Testis (tissue), 3 donors: Measurements from ENCODE around the gene MLXIP. TPM values are rescaled to one million over a fixed set of nuclear protein-coding genes. Genes with fewer than 3 reads are reported as not detected.
A peak's percentile ranks its signal among the peaks of the same experiment; 100 is the strongest.

ENCODE experiments used
- DNase-seq: peaks from one replicate; pipeline ENCODE4 v3.0.0-alpha.2; 2019
- H3K27ac ChIP-seq, 2 donors: fragments of 200-600 bp; sonication (generic); one replicate each; pipeline ENCODE4 v1.5.1; 2019
- H3K27me3 ChIP-seq: fragments of 200-600 bp; sonication (generic); one replicate; pipeline ENCODE4 v1.5.1; 2019
- H3K36me3 ChIP-seq: fragments of 200-600 bp; sonication (generic); one replicate; pipeline ENCODE4 v1.5.1; 2017; ENCODE audit warnings: low read depth; ENCODE audit errors: missing control alignments
- H3K4me1 ChIP-seq: fragments of 200-600 bp; sonication (generic); one replicate; pipeline ENCODE4 v1.5.1; 2019
- H3K4me3 ChIP-seq, 2 donors: fragments of 200-600 bp; sonication (generic); one replicate each; pipeline ENCODE4 v1.5.1; 2017 to 2019
- H3K9me3 ChIP-seq: fragments of 200-600 bp; sonication (generic); one replicate; pipeline ENCODE4 v1.5.1; 2017
- POLR2A ChIP-seq: fragments of 450-650 bp; IDR thresholded peaks from one replicate; pipeline ENCODE4 v1.6.1; 2017; ENCODE audit warnings: antibody characterized with exemption, mild to moderate bottlenecking, moderate library complexity
- WGBS, 2 donors: methylation state at CpG; one replicate each; pipeline ENCODE4 v1.1.5; 2018; 5-methylcytosine and 5-hydroxymethylcytosine counted together
- intact Hi-C: fragments of 100-400 bp; cut with DNase I; formaldehyde crosslinking; loops from one replicate; pipeline ENCODE4 v1.15.1; 2023; ENCODE audit warnings: low total_unique reads
- polyA plus RNA-seq: library from polyadenylated mRNA; stranded (reverse); fragments of 350-450 nt; fragmentation: Illumina TruSeq; extraction: RNeasy Lipid Tissue Mini Kit (QIAGEN cat#74804); gene quantifications from one replicate; pipeline ENCODE4 v1.2.3, GENCODE V29; 2014; ENCODE audit warnings: low read depth, low replicate concordance; ENCODE audit not compliant: insufficient read depth
- total RNA-seq, 2 donors: library from RNA; depleted of rRNA; stranded (reverse); fragments of >200 nt; gene quantifications; one replicate each; pipeline ENCODE4 v1.2.3, GENCODE V29; 2016
- TF ChIP-seq, protein P1 (sequence below), 3 experiments: fragments of 450-650 bp in 2 of 3; fragments of 200-600 bp in 1 of 3; sonication (generic) in 1 of 3; IDR thresholded peaks; one replicate each; pipeline ENCODE4 v1.5.1; 2016 to 2019; ENCODE audit warnings: antibody characterized with exemption in 3 of 3, mild to moderate bottlenecking in 2 of 3, moderate library complexity in 1 of 3

Gene MLXIP
- total and polyA plus RNA-seq, 3 donors from 2014 or later: 39.9 to 67.9 (median 61.2) TPM

DNA sequence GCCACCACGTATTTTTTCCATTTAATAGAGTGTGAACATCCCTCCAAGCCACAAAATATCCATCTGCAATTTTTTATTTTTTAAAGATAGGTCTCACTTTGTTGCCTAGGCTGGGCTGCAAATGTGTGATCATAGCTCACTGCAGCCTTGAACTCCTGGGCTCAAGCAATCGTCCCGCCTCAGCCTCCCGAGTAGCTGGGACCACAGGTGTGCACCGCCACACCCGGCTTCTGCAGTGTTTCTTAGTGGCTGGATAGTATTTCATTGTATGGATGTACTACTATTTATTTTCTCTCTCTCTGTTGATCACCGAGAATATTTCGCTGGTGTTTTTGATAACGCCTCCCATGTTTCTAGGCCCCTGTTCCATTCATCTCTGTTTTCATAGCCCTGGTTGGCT is 17.5 kb downstream of the MLXIP start:
- Histone ChIP-seq H3K4me3 (no peak overlapping the region), H3K9me3 (no peaks in the 10 kb centered on the region), H3K36me3 (no peaks in the 10 kb centered on the region), H3K4me1 (peaks cover 65% of the 10 kb centered on the region), H3K27ac (peak overlapping the region; percentile 45 to 69), H3K27me3 (no peaks in the 10 kb centered on the region)
- intact Hi-C loops: no loop called here
- WGBS, 2 donors: 58 to 73% methylated on average over 8 to 9 of the region's 9 CpGs
- DNase-seq: no peak
- no peak for TF ChIP-seq POLR2A
- TF ChIP-seq, protein P1, sequence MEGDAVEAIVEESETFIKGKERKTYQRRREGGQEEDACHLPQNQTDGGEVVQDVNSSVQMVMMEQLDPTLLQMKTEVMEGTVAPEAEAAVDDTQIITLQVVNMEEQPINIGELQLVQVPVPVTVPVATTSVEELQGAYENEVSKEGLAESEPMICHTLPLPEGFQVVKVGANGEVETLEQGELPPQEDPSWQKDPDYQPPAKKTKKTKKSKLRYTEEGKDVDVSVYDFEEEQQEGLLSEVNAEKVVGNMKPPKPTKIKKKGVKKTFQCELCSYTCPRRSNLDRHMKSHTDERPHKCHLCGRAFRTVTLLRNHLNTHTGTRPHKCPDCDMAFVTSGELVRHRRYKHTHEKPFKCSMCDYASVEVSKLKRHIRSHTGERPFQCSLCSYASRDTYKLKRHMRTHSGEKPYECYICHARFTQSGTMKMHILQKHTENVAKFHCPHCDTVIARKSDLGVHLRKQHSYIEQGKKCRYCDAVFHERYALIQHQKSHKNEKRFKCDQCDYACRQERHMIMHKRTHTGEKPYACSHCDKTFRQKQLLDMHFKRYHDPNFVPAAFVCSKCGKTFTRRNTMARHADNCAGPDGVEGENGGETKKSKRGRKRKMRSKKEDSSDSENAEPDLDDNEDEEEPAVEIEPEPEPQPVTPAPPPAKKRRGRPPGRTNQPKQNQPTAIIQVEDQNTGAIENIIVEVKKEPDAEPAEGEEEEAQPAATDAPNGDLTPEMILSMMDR (IDR thresholded peaks at IDR 0.05): no peak

DNA sequence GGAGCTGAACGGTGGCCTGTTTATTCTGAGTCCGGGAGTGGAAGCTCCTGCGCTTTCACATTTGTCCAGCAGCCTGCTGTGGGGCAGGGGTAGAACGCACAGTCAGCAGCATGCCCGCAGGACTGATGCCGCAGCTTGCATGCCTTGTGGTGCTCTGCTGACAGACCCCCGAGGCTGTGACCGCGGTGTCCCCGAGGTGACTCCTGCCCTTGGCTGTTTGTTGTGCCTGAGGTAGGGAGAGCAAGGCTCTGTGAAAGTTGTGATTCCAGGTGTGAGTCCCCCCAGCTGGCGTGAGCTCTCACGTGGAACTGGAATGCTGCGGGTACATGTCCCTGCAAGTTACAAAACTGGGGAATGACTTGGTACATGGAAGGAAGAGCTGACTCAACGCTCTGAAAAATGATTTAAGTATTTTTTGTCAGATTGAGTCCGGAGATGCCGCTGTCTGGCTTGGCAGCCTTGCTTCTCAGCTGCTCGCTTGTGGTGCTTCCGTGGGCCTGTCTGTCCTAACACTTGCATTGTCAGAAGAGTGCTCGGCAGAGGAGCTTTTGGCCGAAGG is 18.1 kb downstream of the MLXIP start:
- DNase-seq: no peak

DNA sequence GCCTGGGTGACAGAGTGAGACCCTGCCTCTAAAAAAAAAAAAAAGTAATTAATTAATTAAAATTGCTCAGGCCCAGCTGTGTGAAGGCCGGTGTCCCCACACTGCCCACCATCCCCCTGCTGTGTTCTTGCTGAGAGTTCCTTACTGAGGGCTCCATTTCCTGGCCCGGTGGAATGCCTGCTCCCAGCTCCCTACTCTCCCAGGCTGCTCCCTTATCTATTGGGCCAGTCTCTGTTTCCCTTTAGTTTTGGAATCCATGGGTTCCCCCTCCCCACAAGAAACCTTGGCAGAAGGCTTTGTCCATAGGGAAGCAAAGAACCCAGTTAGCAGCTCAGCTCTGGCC is 19.0 kb downstream of the MLXIP start:
- Histone ChIP-seq H3K36me3 (no peaks in the 10 kb centered on the region), H3K4me3 (no peak overlapping the region), H3K4me1 (peaks cover 51% of the 10 kb centered on the region), H3K27ac (peak overlapping the region; percentile 45 to 69), H3K9me3 (no peaks in the 10 kb centered on the region), H3K27me3 (no peaks in the 10 kb centered on the region)
- intact Hi-C loops: no loop called here
- 37 to 59% methylated on average over 2 of the region's 2 CpGs for WGBS, 2 donors
- TF ChIP-seq, protein P1 (IDR thresholded peaks at IDR 0.05): no peak
- no peak for DNase-seq

More for the DNA sequence above, 18.1 kb downstream of the MLXIP start:
- no peaks in the 10 kb centered on the region for H3K36me3 ChIP-seq
- H3K27me3 ChIP-seq: no peaks in the 10 kb centered on the region
- no peaks in the 10 kb centered on the region for H3K9me3 ChIP-seq
- H3K4me1 ChIP-seq: peaks cover 60% of the 10 kb centered on the region
- H3K4me3 ChIP-seq: no peak overlapping the region
- TF ChIP-seq, protein P1 (IDR thresholded peaks at IDR 0.05): no peak
- no peak for TF ChIP-seq POLR2A
- intact Hi-C loops: no loop called here
- H3K27ac ChIP-seq: peak overlapping the region; percentile 45 to 69
- 40 to 55% methylated on average over 11 to 20 of the region's 20 CpGs for WGBS, 2 donors

DNA sequence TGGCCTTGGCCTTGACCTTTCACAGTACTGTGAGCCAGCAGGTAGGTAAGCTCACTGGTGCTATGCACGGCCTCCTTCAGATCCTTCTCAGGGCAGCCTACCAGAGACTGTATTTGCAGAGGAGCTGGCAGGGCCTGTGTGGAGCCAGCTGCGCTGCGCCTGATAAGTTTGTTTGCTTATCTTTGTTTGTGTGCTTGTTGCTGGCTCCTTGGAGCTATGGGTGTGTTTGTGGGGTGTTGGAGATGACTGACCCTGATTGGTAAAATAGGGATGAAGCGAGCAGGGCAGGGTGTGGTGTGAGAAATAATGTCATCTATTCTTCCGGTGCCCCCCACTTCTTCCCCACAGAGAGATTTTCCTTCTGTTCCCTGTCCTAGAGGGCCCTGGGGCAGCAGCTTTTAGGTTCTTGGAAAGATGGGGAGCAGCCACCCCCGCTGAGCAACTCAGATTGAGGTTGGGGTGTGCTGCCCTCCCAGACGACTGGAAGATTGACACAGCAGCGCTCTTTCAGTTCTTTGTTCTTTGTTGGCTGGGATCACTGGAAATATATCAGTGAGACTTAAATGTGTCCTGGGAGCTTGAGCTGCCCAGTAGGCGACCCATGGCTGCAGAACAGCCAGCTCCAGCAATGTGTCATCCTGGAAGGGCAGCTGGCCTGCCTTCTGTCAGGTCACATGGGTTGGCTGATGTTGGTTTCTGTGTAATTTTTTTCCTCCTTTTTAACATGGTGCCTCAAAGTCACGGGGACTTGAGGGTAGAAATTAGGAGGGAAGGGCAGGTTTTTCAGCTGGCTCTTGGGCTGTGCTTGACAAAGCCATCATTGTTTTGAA is 19.6 kb downstream of the MLXIP start:
- DNase-seq: peak; percentile 83
- TF ChIP-seq, protein P1 (IDR thresholded peaks at IDR 0.05): no peak
- no peak for TF ChIP-seq POLR2A
- Histone ChIP-seq H3K9me3 (no peaks in the 10 kb centered on the region), H3K36me3 (no peaks in the 10 kb centered on the region), H3K4me3 (no peak overlapping the region), H3K27ac (peak overlapping the region; percentile 69 to 72), H3K27me3 (no peaks in the 10 kb centered on the region), H3K4me1 (peaks cover 49% of the 10 kb centered on the region)
- 33 to 45% methylated on average over 10 of the region's 10 CpGs for WGBS, 2 donors
- intact Hi-C loops: no loop called here
